SK-N-SH (cell line): ENCODE measurements around the gene ZDHHC11B.
"Not testable (repeated sequence)": the region's sequence is repeated elsewhere in the genome, so short reads cannot be mapped to it uniquely, and the experiment has no call there.

Experiments used
- CTCF ChIP-seq: fragments of 200-600 bp; sonication (generic); IDR thresholded peaks from 2 replicates; pipeline ENCODE4 v1.6.1; 2017; ENCODE audit warnings: antibody characterized with exemption, mild to moderate bottlenecking, moderate library complexity
- YY1 ChIP-seq: IDR thresholded peaks from 2 replicates; pipeline ENCODE4 v1.4.0; 2012; ENCODE audit warnings: low read depth, mild to moderate bottlenecking

- TF ChIP-seq CTCF, YY1: not testable (repeated sequence)
Observed at GRCh38 chr5:771087-771781, 13.3 kb downstream of the ZDHHC11B start.
